Heart left ventricle (tissue), 13 donors: ENCODE measurements around the gene ALPP.

Experiments used
- CTCF ChIP-seq, 12 donors: fragments of 200-600 bp; sonication (generic) in 4 of 12; IDR thresholded peaks; one replicate each; pipeline versions ENCODE4 v1.5.0 to v1.8.0; 2018 to 2022; ENCODE audit warnings: antibody characterized with exemption in 12 of 12, mild to moderate bottlenecking in 5 of 12
- POLR2A ChIP-seq, 2 donors: fragments of 450-650 bp; IDR thresholded peaks; one replicate each; pipeline ENCODE4 v1.6.1; 2017; ENCODE audit warnings: antibody characterized with exemption in 2 of 2, mild to moderate bottlenecking in 2 of 2, moderate library complexity in 2 of 2
- donor health status: ischemic (EF 13 %, LVEDD 7.1; RV severe dilation, severe dysfunction).
- donor health status: DM: no; HTN: yes; CAD: no.
- donor health status: DM: no; HTN: no; CAD: no.
- donor health status: ischemic (EF 25% LVEDD 6.9; RV normal size, moderate dysfunction).
- donor health status: ischemic (EF 25% LVEDD 5.7; RV mildly dilated, moderate dysfunction).
- donor health status: ischemic (EF 35%, LVEDD 5.7; RV mildly dilated, moderate dysfunction).
- donor health status: nonischemic (EF 11% LVEDD 7.7; RV severe dilation, severe dysfunction).
- donor health status: DM: yes; HTN: yes; CAD: no.
- donor health status: PGD.
- donor health status: ischemic (EF 29% LVEDD 5.4; RV normal size, mild dysfunction).
- donor health status: nonischemic (EF 23%, LVEDD 6.1; RV moderate dilation, normal function).

- no peak for TF ChIP-seq CTCF (IDR thresholded peaks at IDR 0.05)
- no peak for TF ChIP-seq POLR2A (IDR thresholded peaks at IDR 0.05)
Observed at GRCh38 chr2:232419245-232420072, 40.9 kb downstream of the ALPP start.
